Glutamatergic neuron (in vitro differentiated cells): ENCODE measurements around the gene NOXA1. TPM values are rescaled to one million over a fixed set of nuclear protein-coding genes. Genes with fewer than 3 reads are reported as not detected.

ENCODE experiments used
- DNase-seq: peaks from one replicate; pipeline ENCODE4 v3.0.0; 2022
- H3K27ac Mint-ChIP-seq: one replicate; pipeline ENCODE4 v1.8.0; 2020; ENCODE audit warnings: mild to moderate bottlenecking, mixed read lengths, inconsistent platforms; ENCODE audit not compliant: unreplicated experiment
- H3K27me3 Mint-ChIP-seq: one replicate; pipeline ENCODE4 v1.8.0; 2020; ENCODE audit warnings: mild to moderate bottlenecking, moderate library complexity, mixed read lengths, inconsistent platforms; ENCODE audit not compliant: unreplicated experiment
- H3K36me3 Mint-ChIP-seq: one replicate; pipeline ENCODE4 v1.8.0; 2020; ENCODE audit warnings: mild to moderate bottlenecking, mixed read lengths, inconsistent platforms; ENCODE audit not compliant: unreplicated experiment
- H3K4me1 Mint-ChIP-seq: one replicate; pipeline ENCODE4 v1.8.0; 2020; ENCODE audit warnings: mild to moderate bottlenecking, low read depth, mixed read lengths, inconsistent platforms; ENCODE audit not compliant: unreplicated experiment
- H3K4me3 Mint-ChIP-seq: one replicate; pipeline ENCODE4 v1.8.0; 2020; ENCODE audit warnings: mild to moderate bottlenecking, mixed read lengths, inconsistent platforms; ENCODE audit not compliant: unreplicated experiment
- H3K9me3 Mint-ChIP-seq: one replicate; pipeline ENCODE4 v1.8.0; 2020; ENCODE audit warnings: mild to moderate bottlenecking, moderate library complexity, mixed read lengths, inconsistent platforms; ENCODE audit not compliant: unreplicated experiment
- total RNA-seq: library from RNA; stranded (reverse); fragmentation: NEBNext Ultra II Directional; extraction: Animal tissue kit (Norgen Biotek cat#: 25700); gene quantifications from one replicate; pipeline ENCODE4 v1.2.1, GENCODE V29; 2021; ENCODE audit not compliant: unreplicated experiment
- TF ChIP-seq, protein P1 (sequence below): fragments of 200-600 bp; sonication (generic); IDR thresholded peaks from one replicate; pipeline ENCODE4 v1.5.0; 2021; ENCODE audit not compliant: partially characterized antibody, unreplicated experiment

Gene NOXA1
- total RNA-seq, 1 donor from 2014 or later = 2.6 TPM

DNA sequence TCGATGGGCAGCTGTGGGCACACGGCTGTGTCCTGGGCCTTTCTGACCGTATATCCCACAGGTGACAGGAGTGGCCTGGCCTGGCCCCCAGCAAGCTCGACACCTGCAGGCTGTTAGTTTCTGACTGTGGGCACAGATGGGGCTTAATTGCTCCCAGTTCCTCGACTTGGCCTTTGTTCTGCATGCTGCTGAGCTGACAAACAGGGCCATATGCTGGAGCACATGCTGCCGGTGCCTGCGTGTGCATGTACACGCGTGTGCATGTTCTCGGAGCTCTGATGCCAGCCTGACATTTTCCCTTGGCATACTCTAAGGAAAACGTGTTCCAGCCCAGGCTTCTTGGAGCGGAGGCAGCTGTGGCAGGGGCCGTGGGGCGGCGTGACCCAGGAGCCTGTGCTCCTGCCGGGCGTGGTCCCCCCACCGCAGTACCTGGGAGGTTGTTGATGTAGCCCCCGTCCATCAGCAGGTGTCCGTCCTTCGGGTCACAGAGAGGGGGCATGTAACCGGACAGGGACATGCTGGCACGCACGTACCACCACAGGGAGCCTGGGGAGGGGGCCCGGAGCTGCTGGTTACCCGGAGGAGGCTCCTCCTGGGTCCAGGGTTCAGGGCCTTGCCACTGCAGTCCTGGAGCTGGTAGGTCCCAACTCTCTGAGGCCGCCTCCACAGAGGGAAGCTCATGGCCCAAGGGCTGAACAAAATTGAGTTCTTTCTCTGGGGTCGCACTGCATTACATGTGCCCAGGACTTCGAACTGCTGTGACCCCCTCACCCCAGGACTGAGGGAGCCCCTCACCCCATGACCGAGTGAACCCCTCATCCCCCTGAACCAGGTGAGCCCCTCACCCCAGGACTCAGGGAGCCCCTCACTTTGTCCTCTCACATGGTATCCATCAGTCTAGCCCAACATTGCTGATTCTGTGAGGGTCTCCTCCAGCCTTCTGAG lies 40.1 kb downstream of the NOXA1 start:
- Mint-ChIP-seq H3K4me1 (peaks cover 2% of the 10 kb centered on the region), H3K27ac (no peak overlapping the region), H3K36me3 (peaks cover 6% of the 10 kb centered on the region), H3K27me3 (peaks cover 5% of the 10 kb centered on the region), H3K4me3 (no peak overlapping the region), H3K9me3 (peaks cover 8% of the 10 kb centered on the region)
- DNase-seq = no peak
- TF ChIP-seq, protein P1, sequence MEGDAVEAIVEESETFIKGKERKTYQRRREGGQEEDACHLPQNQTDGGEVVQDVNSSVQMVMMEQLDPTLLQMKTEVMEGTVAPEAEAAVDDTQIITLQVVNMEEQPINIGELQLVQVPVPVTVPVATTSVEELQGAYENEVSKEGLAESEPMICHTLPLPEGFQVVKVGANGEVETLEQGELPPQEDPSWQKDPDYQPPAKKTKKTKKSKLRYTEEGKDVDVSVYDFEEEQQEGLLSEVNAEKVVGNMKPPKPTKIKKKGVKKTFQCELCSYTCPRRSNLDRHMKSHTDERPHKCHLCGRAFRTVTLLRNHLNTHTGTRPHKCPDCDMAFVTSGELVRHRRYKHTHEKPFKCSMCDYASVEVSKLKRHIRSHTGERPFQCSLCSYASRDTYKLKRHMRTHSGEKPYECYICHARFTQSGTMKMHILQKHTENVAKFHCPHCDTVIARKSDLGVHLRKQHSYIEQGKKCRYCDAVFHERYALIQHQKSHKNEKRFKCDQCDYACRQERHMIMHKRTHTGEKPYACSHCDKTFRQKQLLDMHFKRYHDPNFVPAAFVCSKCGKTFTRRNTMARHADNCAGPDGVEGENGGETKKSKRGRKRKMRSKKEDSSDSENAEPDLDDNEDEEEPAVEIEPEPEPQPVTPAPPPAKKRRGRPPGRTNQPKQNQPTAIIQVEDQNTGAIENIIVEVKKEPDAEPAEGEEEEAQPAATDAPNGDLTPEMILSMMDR = no peak

DNA sequence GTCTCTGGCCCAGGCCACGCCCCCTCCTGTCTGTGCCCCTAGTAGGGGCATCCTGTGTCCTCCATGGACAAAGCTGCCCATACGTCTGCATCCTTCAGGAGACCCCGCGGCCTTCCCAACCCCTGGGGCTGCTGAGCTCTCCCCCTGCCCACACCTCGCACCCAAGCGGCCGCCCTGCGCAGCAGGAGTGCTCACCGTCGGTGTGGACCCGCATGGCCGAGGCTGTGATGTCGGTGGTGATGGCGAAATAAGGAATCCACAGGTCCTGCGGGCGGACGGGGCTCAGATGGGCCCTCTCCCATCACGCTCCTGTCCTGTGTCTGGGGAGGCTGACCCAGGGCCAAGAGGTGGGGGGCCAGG lies 40.7 kb downstream of the NOXA1 start:
- Mint-ChIP-seq H3K27ac (no peak overlapping the region), H3K36me3 (peaks cover 6% of the 10 kb centered on the region), H3K27me3 (peaks cover 5% of the 10 kb centered on the region), H3K4me1 (peaks cover 2% of the 10 kb centered on the region), H3K4me3 (no peak overlapping the region), H3K9me3 (peaks cover 9% of the 10 kb centered on the region)
- DNase-seq = no peak
- TF ChIP-seq, protein P1 = no peak

DNA sequence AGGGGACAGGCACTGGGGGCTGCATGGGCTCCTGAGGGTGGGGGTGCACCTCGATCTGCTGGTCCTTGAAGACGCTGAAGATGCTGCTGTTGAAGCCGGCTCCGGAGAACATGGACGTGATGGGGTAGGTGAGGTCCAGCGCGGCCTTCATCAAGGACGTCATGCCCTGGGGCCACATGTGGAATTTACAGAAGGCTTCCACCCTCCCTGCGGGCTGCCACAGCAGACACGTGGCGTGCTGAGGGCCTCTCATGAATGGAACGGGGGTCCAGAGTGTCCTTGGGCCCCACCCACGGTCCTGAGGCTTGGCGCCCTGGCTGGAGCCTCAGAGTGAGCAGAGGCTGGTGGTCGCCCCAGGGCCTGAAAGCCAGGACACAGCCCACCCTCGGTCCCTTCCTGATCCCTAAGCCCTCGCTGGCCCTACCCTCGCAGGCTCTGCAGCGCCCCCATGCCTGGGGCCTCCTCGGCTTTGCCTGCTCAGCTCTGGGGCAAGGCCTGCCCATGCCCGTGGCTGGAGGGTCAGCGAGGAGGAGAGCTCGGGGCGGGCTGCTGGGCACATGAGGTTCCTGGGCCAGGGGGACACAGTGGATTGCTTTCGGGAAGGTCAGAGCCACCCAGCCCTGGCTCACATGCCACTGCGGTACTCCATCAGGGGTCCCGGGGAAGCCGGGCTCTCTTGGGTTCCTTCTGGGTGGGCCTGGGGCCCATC lies 41.3 kb downstream of the NOXA1 start:
- TF ChIP-seq, protein P1 = no peak
- no peak for DNase-seq
- Mint-ChIP-seq H3K4me1 (peaks cover 2% of the 10 kb centered on the region), H3K9me3 (peaks cover 9% of the 10 kb centered on the region), H3K27me3 (peaks cover 5% of the 10 kb centered on the region), H3K36me3 (peaks cover 6% of the 10 kb centered on the region), H3K27ac (no peak overlapping the region), H3K4me3 (no peak overlapping the region)

DNA sequence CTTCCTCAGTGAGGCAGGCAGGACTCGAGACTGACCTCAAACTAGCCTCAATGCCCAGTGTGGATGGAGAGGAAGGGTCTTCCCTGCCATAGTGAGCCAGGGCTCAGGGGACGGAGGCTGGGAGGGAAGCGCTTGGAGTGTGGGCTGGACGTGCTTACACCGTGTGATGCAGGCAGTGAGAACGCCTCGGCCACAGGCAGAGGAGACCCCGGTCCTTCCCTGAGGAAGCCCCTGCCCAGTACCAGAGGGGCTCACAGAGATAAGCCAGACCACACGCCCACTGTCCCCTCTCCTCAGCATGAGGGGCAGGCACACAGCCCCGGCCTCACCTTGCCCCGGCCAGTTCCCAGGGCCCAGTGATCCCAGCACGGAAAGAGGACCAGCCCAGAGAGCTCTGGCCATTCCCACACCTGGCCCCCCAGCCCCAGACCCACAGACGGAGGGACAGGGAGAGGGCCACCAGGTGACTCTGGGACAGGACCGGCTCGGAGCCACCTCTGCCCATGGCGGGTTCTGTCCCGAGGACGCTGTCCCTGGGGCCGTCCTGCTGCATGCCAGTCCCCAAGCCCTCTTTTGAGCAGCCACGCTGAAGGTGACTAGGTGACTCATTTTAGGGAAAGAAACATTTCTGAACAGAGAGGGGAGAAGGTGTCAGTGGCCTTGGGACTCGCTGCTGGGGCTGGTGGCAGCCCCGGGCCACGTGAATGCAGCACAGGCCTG lies 42.0 kb downstream of the NOXA1 start:
- peaks cover 2% of the 10 kb centered on the region for H3K4me1 Mint-ChIP-seq
- H3K4me3 Mint-ChIP-seq = no peak overlapping the region
- DNase-seq = no peak
- H3K27me3 Mint-ChIP-seq = peaks cover 5% of the 10 kb centered on the region
- H3K27ac Mint-ChIP-seq = no peak overlapping the region
- H3K9me3 Mint-ChIP-seq = peaks cover 9% of the 10 kb centered on the region
- H3K36me3 Mint-ChIP-seq = peaks cover 6% of the 10 kb centered on the region
- TF ChIP-seq, protein P1 = no peak
